K562 (cell line): ENCODE results near the gene TSC1. TPM values are rescaled to one million over a fixed set of nuclear protein-coding genes. Genes with fewer than 3 reads are reported as not detected.

Source experiments
- ATAC-seq: fragments of 200-7000 bp; cut with Tn5 transposase; 3 replicates; pipeline ENCODE4 v1.9.1; 2020; ENCODE audit warnings: moderate library complexity
- BruUV-seq: library from RNA; stranded (reverse); fragments of 400-500 nt; replicated peaks from 2 replicates; lab custom pipeline; 2021; lab: Mats Ljungman, UMichigan
- CTCF ChIA-PET: fragments of 300-600 bp; formaldehyde crosslinking; extraction: SDS; loops from one replicate; lab custom pipeline; 2021; ENCODE audit warnings: low intra/inter-chr PET ratio; lab: Yijun Ruan, JAX
- POLR2A ChIA-PET: fragments of 300-600, 350-650 bp; sonication (Branson Sonifier 250); formaldehyde crosslinking; extraction: SDS; loops from one replicate; lab custom pipeline; 2021; ENCODE audit warnings: antibody characterized with exemption, inconsistent platforms; lab: Yijun Ruan, JAX
- DNase-seq, 4 experiments: peaks; one replicate each; pipeline versions ENCODE4 v3.0.0 to v3.0.0-alpha.2; 2011 to 2018; ENCODE audit warnings: low spot score in 3 of 4, mixed read lengths in 3 of 4; ENCODE audit errors: extremely low read depth in 1 of 4
- FAIRE-seq: peaks from 2 replicates; lab custom pipeline; 2011; peaks lifted over from hg19 to GRCh38; lab: Jason Lieb, UNC
- H2AFZ ChIP-seq: 2 replicates; pipeline ENCODE4 v1.6.0; 2011; ENCODE audit warnings: low read depth, low read length, control low read depth, inconsistent platforms
- H3K27ac ChIP-seq: fragments of 200-600 bp; 3 replicates; pipeline ENCODE4 v1.8.0; 2011; ENCODE audit warnings: low read depth, mild to moderate bottlenecking, control low read depth, inconsistent platforms, low read length, moderate library complexity, mixed read lengths; ENCODE audit errors: extremely low read depth
- H3K27me3 ChIP-seq, 2 experiments: fragments of 300-600 bp in 1 of 2; 2 replicates in 1 of 2; 3 replicates in 1 of 2; pipeline versions ENCODE4 v1.6.0 to v1.8.0; 2011; ENCODE audit warnings: inconsistent platforms in 2 of 2, low read length in 2 of 2, mild to moderate bottlenecking in 1 of 2, mixed read lengths in 1 of 2, moderate library complexity in 1 of 2; ENCODE audit not compliant: control insufficient read depth in 2 of 2, insufficient read depth in 2 of 2
- H3K36me3 ChIP-seq: fragments of 300-600 bp; 3 replicates; pipeline ENCODE4 v1.8.0; 2011; ENCODE audit warnings: mild to moderate bottlenecking, low read length, inconsistent platforms; ENCODE audit not compliant: control insufficient read depth, insufficient read depth
- H3K4me1 ChIP-seq, 2 experiments: fragments of 200-600 bp in 1 of 2; replicated peaks in 1 of 2; 2 replicates in 1 of 2; 3 replicates in 1 of 2; pipeline versions ENCODE4 v1.5.1 to v1.8.0; 2011; ENCODE audit warnings: inconsistent platforms in 2 of 2, low read length in 2 of 2, mild to moderate bottlenecking in 1 of 2, mixed read lengths in 1 of 2, moderate library complexity in 1 of 2; ENCODE audit not compliant: control insufficient read depth in 2 of 2, insufficient read depth in 2 of 2
- H3K4me2 ChIP-seq: 2 replicates; pipeline ENCODE4 v1.6.1; 2011; ENCODE audit warnings: low read length, control low read depth, inconsistent platforms, mixed read lengths; ENCODE audit not compliant: insufficient read depth
- H3K4me3 ChIP-seq: fragments of 200-600 bp; sonication (generic), shearing (Covaris generic); 2 replicates; pipeline ENCODE4 v1.5.1; 2016; ENCODE audit warnings: control low read depth, inconsistent platforms
- H3K79me2 ChIP-seq: fragments of 200-600 bp; 3 replicates; pipeline ENCODE4 v1.8.0; 2011; ENCODE audit warnings: low read length, inconsistent platforms; ENCODE audit not compliant: control insufficient read depth, insufficient read depth
- H3K9ac ChIP-seq, 2 experiments: 2 replicates each; pipeline versions ENCODE4 v1.6.0 to v1.6.1; 2011; ENCODE audit warnings: low read depth in 2 of 2, low read length in 2 of 2, control low read depth in 1 of 2, inconsistent platforms in 1 of 2, mild to moderate bottlenecking in 1 of 2, mixed read lengths in 1 of 2; ENCODE audit not compliant: insufficient read depth in 1 of 2
- H3K9me1 ChIP-seq: one replicate; pipeline ENCODE4 v1.6.0; 2011; ENCODE audit warnings: inconsistent platforms, mild to moderate bottlenecking, low read length, moderate library complexity; ENCODE audit not compliant: control insufficient read depth, insufficient read depth
- H3K9me3 ChIP-seq: replicated peaks from 2 replicates; pipeline ENCODE4 v1.5.1; 2011; ENCODE audit warnings: low read depth, low read length, inconsistent platforms; ENCODE audit not compliant: control insufficient read depth, insufficient read depth
- H4K20me1 ChIP-seq: replicated peaks from 2 replicates; pipeline ENCODE4 v1.6.1; 2011; ENCODE audit warnings: low read length, inconsistent platforms, mixed read lengths; ENCODE audit not compliant: control insufficient read depth, insufficient read depth
- ARID2 ChIP-seq: fragments of 450-650 bp; IDR thresholded peaks from 2 replicates; pipeline ENCODE4 v1.6.1; 2017; ENCODE audit warnings: antibody characterized with exemption, mild to moderate bottlenecking
- FOXK1 ChIP-seq: sonication (generic); formaldehyde crosslinking; IDR thresholded peaks from 2 replicates; pipeline ENCODE4 v1.8.0; 2022; ENCODE audit warnings: missing genetic modification reagents, mild to moderate bottlenecking, borderline replicate concordance
- GTF3C2 ChIP-seq: IDR thresholded peaks from 3 replicates; pipeline ENCODE4 v1.6.1; 2011; ENCODE audit warnings: borderline replicate concordance, mild to moderate bottlenecking, moderate library complexity; ENCODE audit not compliant: insufficient read length; ENCODE audit errors: extremely low read depth
- HLTF ChIP-seq: fragments of 450-650 bp; IDR thresholded peaks from 2 replicates; pipeline ENCODE4 v1.6.1; 2016
- NBN ChIP-seq: fragments of 450-650 bp; IDR thresholded peaks from 2 replicates; pipeline ENCODE4 v1.6.1; 2016; ENCODE audit warnings: low read depth, mild to moderate bottlenecking
- NR0B1 ChIP-seq: fragments of 450-650 bp; IDR thresholded peaks from one replicate; pipeline ENCODE4 v1.6.1; 2018; ENCODE audit warnings: mild to moderate bottlenecking, moderate library complexity; ENCODE audit not compliant: partially characterized antibody
- POLR2A ChIP-seq: fragments of 450-650 bp; conservative IDR thresholded peaks from 2 replicates; pipeline ENCODE4 v1.6.1; 2016
- TCF3 ChIP-seq: sonication (generic); formaldehyde crosslinking; IDR thresholded peaks from 2 replicates; pipeline ENCODE4 v1.4.0; 2020; ENCODE audit warnings: mild to moderate bottlenecking, missing genetic modification reagents
- TOE1 ChIP-seq, 2 experiments: fragments of 450-650 bp in 1 of 2; sonication (generic) in 1 of 2; formaldehyde crosslinking in 1 of 2; IDR thresholded peaks; 2 replicates each; pipeline versions ENCODE4 v1.7.1 to v1.8.0; 2016 to 2022; ENCODE audit warnings: borderline replicate concordance in 2 of 2, mild to moderate bottlenecking in 2 of 2, antibody characterized with exemption in 1 of 2, inconsistent platforms in 1 of 2, low read depth in 1 of 2, missing genetic modification reagents in 1 of 2, moderate library complexity in 1 of 2
- ZBED1 ChIP-seq: IDR thresholded peaks from 2 replicates; pipeline ENCODE4 v1.6.1; 2014
- ZNF263 ChIP-seq: sonication (generic); formaldehyde crosslinking; IDR thresholded peaks from 2 replicates; pipeline ENCODE4 v1.8.0; 2022; ENCODE audit warnings: mild to moderate bottlenecking, missing genetic modification reagents, borderline replicate concordance
- ZNF561 ChIP-seq: fragments of 450-650 bp; formaldehyde crosslinking; conservative IDR thresholded peaks from 2 replicates; pipeline ENCODE4 v1.4.0; 2020; ENCODE audit warnings: mild to moderate bottlenecking, moderate library complexity
- ZNF583 ChIP-seq: fragments of 250-450 bp; sonication (Bioruptor Pico); IDR thresholded peaks from 2 replicates; pipeline ENCODE4 v1.4.0; 2020
- ZNF639 ChIP-seq, 2 experiments: fragments of 200-800 bp in 1 of 2; sonication (Bioruptor generic) in 1 of 2; sonication (generic) in 1 of 2; formaldehyde crosslinking in 1 of 2; IDR thresholded peaks in 1 of 2; conservative IDR thresholded peaks in 1 of 2; 2 replicates each; pipeline versions ENCODE4 v1.5.0 to v1.6.1; 2016 to 2020; ENCODE audit warnings: missing compliant biosample characterization in 1 of 2, missing genetic modification characterization in 1 of 2, missing genetic modification reagents in 1 of 2
- ZNF696 ChIP-seq: fragments of 250-450 bp; sonication (Bioruptor Pico); conservative IDR thresholded peaks from 2 replicates; pipeline ENCODE4 v1.4.0; 2020; ENCODE audit warnings: mild to moderate bottlenecking, moderate library complexity
- WGBS: fragments of 100-300 bp; shearing (Covaris generic); methylation state at CpG from one replicate; pipeline ENCODE4 v1.1.6; 2016; ENCODE audit warnings: low coverage, mixed read lengths; ENCODE audit not compliant: insufficient coverage; ENCODE audit errors: missing lambda C conversion rate; 5-methylcytosine and 5-hydroxymethylcytosine counted together
- in situ Hi-C: fragments of 300-500 bp; cut with MboI; formaldehyde crosslinking; loops from 4 replicates; pipeline ENCODE4 v1.15.0; 2018; ENCODE audit warnings: inconsistent platforms, mixed read lengths
- intact Hi-C: fragments of 100-400 bp; cut with micrococcal nuclease; formaldehyde crosslinking; loops from 2 replicates; pipeline ENCODE4 v1.14.2; 2022
- polyA plus RNA-seq, 8 experiments: library from polyadenylated mRNA; depleted of rRNA in 4 of 8; stranded (reverse) in 5 of 8; unstranded in 3 of 8; fragments of >200 nt; fragmentation: Nextera tagmentation in 2 of 8; fragmentation: Illumina TruSeq in 1 of 8; extraction: Ambion mirVana in 2 of 8; extraction: Trizol in 1 of 8; gene quantifications; 2 replicates each; pipeline versions ENCODE4 v1.2.1 to v1.2.3, GENCODE V29; 2011 to 2014; ENCODE audit warnings: inconsistent platforms in 1 of 8, missing spikeins in 1 of 8
- total RNA-seq, 7 experiments: library from RNA; depleted of rRNA in 6 of 7; stranded (reverse); fragments of >200 nt in 6 of 7; fragmentation: Illumina TruSeq in 2 of 7; extraction: Trizol in 2 of 7; gene quantifications; 2 replicates each; pipeline versions ENCODE4 v1.2.1 to v1.2.3, GENCODE V29; 2011 to 2021; ENCODE audit warnings: low replicate concordance in 1 of 7

Gene TSC1
- total and polyA plus RNA-seq, 9 of the 15 experiments (the other 6 are each of a cell fraction or from before 2014, with no cell fraction given) = 6.9 to 37.6 (median 18.6) TPM

- FAIRE-seq (peak; percentile 90), DNase-seq (peak; percentile 94 to 96 (median 95)), ATAC-seq (peak; percentile 80)
- Histone ChIP-seq H3K27me3 (no peaks in the 10 kb centered on the region), H2AFZ (no peak overlapping the region), H3K9ac (peak overlapping the region; percentile 73 to 87), H3K9me3 (no peaks in the 10 kb centered on the region), H4K20me1 (no peaks in the 10 kb centered on the region), H3K4me3 (peak overlapping the region; percentile 27), H3K79me2 (peaks cover 77% of the 10 kb centered on the region), H3K4me2 (peak overlapping the region; percentile 83), H3K4me1 (peaks cover 43 to 74% of the 10 kb centered on the region in 2 experiments), H3K9me1 (peaks cover 4% of the 10 kb centered on the region), H3K36me3 (peaks cover 54% of the 10 kb centered on the region), H3K27ac (peak overlapping the region; percentile 85)
- ChIA-PET POLR2A (interaction anchor here (0.6 to 2.2 kb wide), 5 partner anchors 9 to 1187 kb away, joined by 3 to 12 read pairs (median 7); no protein-coding TSS in a partner anchor), CTCF (no interaction called here)
- intact Hi-C loops = loop anchor here (2.0 kb wide), 1 partner anchor 20 kb away; no protein-coding TSS in a partner anchor
- in situ Hi-C loops = no loop called here
- WGBS = 0% methylated on average over 13 of the region's 20 CpGs
- no TSS peak for BruUV-seq
- TF ChIP-seq NBN = 0 out of 2 replicates have a peak, but pooled peaks have one; percentile 36
- 0 out of 2 replicates have a peak, but pooled peaks have one; percentile 22 for TF ChIP-seq POLR2A
- no peak for TF ChIP-seq ZNF696 (CRISPR knock-in tag)
- TF ChIP-seq ARID2 = no peak
- TF ChIP-seq ZBED1 = peak; percentile 79; the same call in 1 of the 2 replicates
- TF ChIP-seq ZNF639 (CRISPR knock-in tag; conservative IDR thresholded peaks at IDR 0.05 in 1 of 2, IDR thresholded peaks at IDR 0.05 in 1 of 2) = 0 out of 4 replicates have a peak, but pooled peaks of 1 of the 2 experiments have one; percentile 51
- TF ChIP-seq TOE1 (IDR thresholded peaks at IDR 0.05; ENCODE audit: borderline replicate concordance) = 0 out of 2 replicates have a peak, but pooled peaks have one; percentile 19
- no peak for TF ChIP-seq TOE1 (CRISPR knock-in tag; IDR thresholded peaks at IDR 0.05; ENCODE audit: borderline replicate concordance, low read depth)
- no peak for TF ChIP-seq GTF3C2
- TF ChIP-seq ZNF583 = no peak
- TF ChIP-seq TCF3 (CRISPR knock-in tag) = peak; percentile 92
- TF ChIP-seq FOXK1 (CRISPR knock-in tag) = no peak
- TF ChIP-seq HLTF = 0 out of 2 replicates have a peak, but pooled peaks have one; percentile 53
- no peak for TF ChIP-seq ZNF561 (CRISPR knock-in tag)
- TF ChIP-seq ZNF263 = peak; percentile 94
- no peak for TF ChIP-seq NR0B1
These were observed 40.0 kb upstream of the TSC1 start for GRCh38 chr9:132984202-132985070.
